HG02610 (cell line): ENCODE measurements around the gene RHEX.
"Not testable (repeated sequence)": the region's sequence is repeated elsewhere in the genome, so short reads cannot be mapped to it uniquely, and the experiment has no call there.

Experiments
- ATAC-seq: cut with Tn5 transposase; IDR thresholded peaks from one replicate; pipeline ENCODE4 v1.9.1; 2021; ENCODE audit warnings: mild to moderate bottlenecking, moderate library complexity; ENCODE audit not compliant: unreplicated experiment

The RHEX gene, protein sequence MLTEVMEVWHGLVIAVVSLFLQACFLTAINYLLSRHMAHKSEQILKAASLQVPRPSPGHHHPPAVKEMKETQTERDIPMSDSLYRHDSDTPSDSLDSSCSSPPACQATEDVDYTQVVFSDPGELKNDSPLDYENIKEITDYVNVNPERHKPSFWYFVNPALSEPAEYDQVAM

DNA sequence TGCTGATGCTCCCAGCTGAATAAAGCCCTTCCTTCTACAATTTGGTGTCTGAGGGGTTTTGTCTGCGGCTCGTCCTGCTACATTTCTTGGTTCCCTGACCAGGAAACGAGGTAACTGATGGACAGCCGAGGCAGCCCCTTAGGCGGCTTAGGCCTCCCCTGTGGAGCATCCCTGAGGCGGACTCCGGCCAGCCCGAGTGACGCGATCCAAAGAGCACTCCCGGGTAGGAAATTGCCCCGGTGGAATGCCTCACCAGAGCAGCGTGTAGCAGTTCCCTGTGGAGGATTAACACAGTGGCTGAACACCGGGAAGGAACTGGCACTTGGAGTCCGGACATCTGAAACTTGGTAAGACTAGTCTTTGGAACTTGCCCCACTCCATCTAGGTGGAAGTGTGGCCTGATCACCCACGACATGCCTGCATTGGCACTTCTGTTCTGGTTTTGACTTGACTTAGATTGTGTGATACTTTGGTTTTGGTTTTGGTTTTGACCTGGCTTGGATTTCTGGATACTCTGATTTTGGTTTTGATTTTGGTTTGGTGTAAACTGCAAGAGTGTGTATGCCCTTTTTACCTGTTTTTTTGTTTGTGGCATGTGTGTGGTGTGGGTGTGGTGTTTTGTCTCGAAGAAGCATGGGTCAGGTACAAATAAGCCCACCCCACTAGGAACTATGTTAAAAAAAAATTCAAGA lies at the start of gene RHEX:
Gene RHEX (plus strand): TSS at position 255 of the 692 bp plus-strand sequence. CDS start 44,656 bp downstream, outside the sequence.
- ATAC-seq, result not testable (repeated sequence)

DNA sequence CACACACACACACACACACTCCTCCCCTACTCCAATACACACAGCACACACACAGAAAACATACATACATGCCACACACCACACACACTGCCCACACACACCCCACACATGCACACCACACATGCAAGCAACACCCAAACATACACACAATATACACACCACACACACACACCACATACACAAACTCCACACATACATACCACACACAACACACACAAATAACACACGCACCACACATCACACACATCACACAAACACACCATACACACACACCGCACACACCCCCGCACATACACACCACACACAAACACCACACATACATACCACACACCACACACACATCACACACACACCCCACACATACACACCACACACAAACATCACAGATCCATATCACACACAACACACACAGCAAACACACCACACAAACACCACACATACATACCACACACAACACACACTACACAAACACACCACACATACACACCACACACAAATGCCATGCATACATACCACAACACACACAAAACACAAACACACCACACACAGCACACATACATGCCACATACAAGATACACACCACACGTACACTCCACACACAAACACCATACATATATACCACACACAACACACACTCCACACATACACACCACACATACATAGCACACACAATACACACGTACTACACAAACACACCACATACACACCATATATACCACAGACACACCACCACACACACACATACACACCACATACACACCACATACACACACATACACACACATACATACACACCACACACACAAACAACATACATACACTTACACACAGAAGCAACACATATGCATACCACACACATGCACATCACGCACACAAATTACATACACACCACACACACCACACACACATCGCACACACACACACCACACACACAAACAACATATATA lies 48.8 kb upstream of the RHEX start:
- ATAC-seq, result no peak

DNA sequence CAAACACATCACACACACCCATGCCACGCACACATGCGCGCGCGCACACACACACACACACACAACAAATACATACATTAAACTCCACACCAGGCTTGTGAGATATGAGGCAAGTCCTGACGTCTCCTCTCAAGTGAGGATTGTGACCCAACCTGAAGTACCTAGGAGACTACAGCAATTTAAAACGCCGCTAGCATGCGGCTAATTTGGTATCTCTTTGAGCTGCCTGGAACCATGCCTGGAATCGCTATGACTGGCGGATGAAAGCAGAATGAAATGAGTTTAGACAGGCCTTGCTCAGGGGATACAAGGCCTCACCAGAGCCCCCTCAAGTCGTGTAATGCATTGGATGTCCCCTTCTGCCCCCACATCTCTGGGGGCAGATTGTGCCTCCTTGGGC lies 48.1 kb upstream of the RHEX start:
- ATAC-seq, result no peak

DNA sequence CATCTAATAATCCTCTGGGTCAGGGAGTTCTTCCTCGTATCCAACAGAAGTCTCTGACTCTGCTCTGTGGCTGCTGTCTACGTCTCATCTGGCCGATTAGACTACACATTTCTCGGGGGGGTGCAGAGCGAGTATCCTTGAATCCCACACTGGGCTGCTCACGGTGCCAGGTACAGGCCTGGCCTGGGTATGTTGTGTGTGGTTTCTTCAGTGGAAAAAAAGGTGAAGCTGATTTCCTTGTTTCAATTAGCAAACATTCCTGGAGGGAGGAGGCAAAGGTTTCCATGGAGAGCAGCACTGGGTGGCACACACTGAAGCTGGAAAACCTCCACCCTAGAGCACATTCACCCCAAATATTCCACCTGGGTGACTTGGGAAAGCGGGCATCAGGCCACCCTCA lies 47.7 kb upstream of the RHEX start:
- ATAC-seq, result no peak

DNA sequence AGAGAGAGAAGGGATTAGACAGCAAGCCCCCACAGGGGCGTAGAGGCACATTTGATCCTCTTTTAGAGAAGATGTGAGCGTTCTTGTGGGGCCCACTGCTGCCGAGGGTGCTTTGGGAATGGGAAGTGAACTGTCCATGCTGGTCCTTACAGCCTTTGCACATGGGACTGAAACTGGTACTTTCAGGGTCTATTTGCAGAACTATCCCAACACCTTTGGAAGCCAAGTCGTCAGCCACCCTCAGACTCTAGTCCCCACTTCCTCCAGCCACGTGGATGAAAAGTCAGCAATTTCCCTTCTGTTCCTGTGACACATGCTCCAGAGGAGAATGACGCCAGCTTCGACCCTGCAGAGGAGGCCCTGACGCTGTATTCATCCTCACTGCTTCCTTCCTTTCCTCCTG lies 47.2 kb upstream of the RHEX start:
- no peak for ATAC-seq

DNA sequence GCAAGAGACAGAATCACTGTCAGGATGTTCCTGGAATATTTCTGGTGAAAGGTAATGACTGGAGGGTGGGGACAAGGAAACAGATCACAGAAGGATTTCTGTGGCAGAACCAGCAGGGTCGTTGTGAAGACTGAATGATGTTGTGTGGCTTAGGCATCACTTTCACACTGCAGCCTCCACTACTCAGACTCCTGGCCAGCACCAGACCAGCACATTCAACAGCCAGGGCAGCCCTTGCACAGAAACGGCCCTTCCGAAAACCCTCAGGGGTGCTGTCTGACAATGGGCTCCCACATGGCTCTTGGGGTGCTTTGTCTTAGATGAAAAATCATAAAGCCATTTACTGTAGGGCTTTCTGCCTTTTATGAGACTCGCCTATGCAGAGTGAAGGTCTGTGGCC lies 46.0 kb upstream of the RHEX start:
- ATAC-seq, result no peak

DNA sequence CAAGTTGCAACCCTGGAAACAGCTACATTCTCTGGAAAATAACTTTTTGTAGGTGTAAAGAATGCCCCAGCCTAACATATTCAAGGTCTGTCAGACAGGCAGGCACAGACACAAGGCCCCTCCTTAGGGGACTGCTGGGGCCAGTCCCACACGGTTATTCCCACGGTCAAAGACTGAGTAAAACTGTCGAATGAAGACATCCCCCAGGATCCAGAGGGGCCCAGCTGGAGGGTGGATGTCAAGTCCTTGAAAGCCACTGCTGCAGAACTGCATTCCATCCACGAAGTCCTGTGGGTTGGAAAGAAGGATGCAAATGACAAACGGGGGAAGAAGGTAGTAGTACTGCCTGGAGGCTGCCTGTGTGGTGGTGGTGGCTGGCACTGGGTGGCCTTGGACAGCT lies 42.9 kb upstream of the RHEX start:
- ATAC-seq, result no peak

DNA sequence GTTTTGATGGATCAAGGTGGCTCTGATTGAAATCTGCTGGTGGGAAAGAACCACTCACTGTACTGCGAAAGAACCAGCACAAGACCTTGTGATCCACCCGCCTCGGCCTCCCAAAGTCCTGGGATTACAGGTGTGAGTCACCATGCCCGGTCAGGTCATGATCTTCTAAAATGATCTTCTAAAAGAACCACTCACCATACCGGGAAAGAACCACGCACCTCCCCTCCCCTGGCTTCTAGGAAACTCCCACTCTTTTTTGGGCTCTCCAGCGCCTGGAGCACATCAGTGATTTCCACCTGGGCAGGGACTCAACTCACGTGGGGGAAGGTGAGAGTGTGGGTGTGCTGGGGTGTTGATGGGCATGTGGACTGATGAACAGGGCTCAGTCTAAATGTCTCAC lies 41.9 kb upstream of the RHEX start:
- ATAC-seq, result no peak

DNA sequence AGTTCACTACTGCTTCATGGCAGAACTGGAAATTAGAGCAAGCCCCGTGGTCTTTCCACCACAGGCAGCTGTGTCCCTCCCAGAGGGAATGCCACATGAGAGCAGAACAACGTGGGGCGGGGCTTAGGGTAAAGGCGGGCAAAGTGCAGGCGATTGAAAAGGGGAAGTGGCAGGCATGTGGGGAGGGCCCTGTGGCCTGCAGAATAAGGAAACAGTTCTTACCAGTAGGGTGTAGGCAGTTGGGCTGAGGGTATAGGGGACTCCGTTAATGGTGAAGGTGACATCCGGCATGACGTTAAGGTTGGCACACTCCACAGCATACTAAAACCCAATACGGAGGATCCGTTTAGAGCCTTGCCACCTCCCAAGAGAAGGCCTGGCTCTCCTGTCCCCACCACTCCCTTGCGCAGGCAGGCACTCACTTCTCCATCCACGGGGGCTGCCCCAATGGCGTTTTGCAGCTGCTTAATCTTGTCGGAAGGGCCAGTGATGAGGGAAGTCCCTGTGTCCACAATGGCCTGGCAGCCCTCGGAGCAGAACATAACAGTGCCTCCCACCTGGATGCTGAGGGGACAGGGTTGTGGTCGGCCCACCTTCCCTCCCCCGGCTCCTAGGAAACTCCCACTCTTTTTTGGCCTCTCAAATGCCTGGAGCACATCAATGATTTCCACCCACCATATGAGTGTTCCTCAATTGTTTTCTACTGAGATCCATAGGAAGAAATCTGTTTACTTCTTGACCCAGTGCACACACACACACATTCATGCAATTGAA lies 40.7 kb upstream of the RHEX start:
- peak; percentile 93 for ATAC-seq

DNA sequence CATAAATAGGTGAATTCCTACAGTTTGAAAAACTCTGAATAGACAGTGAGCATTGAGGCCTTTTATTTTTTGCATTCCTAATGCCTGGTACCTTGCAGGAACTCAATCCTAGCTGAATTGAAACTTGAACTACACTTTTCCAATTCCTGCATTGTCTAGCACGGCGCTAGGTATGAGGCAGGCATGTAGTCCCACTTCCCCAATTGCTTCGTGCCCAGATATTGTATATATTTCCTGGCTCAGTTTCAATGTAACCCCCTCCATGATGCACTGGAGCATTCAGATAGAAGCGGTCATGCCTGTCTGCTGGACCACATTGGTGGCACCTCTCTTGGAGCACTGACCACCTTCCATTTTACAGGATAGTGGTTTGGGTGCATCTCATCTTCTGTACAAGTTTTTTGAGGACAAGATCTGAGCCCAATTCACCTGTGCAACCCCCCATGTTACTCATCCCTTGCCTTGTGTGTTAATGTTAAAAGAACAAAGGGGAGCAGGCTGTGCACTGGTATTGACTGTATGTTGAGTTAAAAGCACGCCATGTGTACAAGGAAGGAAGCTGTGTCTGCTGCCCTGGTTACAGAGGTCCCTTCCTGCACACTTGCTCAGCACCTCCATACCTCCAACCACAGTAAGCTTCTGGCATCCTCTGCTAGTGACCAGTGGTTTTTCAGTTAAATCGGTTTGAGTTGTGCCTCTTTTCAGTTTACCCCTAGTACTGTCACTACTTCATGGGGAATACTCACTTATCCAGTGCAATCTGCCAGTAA lies 39.8 kb upstream of the RHEX start:
- ATAC-seq, result no peak

DNA sequence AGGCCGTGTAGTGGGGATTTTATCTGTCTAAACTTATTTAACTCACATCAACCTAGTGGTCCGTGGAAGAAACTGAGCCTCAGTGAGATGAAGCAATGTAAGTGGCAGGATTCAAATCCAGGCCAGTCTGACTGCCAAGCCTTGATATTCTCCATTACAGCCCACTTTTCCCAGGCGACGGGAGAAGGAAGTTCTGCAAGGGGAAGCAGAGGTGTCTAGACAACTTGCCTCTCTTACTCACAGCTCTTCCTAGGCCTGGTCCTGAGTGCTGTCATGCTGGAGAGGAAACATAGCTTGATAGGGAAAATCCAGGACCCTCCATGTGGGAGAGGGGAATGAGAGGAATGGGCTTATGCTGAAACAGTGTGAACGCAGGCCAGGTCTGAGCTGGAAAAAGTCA lies 38.4 kb upstream of the RHEX start:
- ATAC-seq, result no peak

DNA sequence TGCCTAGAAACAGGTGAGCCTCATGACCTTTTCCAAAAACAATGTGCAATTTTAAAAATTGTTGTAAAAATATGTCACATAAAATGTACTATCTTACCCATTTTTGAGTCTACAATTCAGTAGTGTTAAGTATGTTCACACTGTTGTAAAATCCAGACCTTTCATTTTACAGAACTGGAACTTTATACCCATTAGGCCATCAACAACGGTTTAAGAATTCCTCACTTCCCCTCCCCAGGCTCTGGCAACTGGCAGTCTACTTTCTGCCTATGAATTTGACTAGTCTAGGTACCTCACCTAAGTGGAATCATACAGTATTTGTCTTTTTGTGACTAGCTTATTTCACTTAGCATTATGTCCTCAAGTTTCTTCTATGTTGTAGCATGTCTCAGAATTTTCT lies 37.9 kb upstream of the RHEX start:
- ATAC-seq, result no peak

DNA sequence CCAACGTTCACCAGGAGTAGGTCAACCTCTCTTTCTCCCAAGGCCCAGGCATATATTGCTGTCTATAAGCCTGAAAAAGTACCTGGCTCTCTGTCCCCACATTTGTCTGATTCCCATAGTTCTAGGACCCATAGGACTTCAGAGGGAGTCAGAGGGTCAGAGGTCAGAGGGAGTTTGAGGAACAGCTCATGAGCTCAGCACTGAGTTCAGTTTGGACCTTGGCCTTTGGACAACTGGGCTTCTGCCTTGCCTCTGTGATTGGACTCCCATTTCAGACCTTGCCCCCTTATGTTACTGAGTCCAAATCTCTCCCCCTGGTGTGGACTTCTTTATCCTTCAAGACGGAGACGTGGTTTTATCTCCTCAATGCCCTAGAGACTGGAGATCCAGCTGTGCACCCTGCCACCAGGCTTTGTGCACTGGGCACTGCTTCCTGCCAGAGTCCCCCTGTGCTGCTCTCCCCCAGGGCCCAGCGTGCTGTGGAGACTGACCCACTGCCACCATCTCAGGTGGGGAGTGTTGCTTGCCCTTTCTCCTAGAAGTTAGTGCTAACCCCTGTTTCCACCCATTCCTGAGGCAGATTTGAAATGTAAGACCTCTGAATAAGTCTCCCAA lies 32.5 kb upstream of the RHEX start:
- ATAC-seq, result no peak

DNA sequence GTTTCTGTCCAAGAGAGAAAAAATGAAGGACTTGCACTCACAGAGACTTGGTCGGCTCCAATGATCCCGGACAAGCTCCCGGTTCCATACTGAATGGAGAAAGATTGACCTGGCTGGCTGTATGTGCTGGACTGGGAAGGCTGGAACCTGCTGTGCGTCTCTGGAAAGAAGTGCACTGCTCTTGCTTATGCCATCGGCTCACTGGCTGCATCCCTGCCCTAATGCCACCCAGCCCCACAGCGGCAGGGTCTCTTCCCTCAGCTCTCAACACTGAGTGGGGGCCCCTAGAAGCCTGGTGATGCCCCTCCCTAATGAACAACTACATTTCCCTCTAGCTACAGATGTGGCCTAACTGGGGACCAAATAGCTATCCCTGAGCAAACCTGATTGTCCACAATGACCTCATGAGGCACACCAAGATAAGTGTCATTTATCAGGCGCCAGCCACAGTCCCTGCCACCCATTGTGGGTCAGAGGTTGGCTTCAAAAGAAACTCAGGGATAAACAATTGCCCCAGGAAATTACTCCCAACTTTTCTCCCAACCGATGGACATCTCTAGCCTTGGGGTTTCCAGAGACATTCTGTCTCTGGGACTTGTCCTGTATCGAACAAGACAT lies 31.9 kb upstream of the RHEX start:
- ATAC-seq, result no peak

DNA sequence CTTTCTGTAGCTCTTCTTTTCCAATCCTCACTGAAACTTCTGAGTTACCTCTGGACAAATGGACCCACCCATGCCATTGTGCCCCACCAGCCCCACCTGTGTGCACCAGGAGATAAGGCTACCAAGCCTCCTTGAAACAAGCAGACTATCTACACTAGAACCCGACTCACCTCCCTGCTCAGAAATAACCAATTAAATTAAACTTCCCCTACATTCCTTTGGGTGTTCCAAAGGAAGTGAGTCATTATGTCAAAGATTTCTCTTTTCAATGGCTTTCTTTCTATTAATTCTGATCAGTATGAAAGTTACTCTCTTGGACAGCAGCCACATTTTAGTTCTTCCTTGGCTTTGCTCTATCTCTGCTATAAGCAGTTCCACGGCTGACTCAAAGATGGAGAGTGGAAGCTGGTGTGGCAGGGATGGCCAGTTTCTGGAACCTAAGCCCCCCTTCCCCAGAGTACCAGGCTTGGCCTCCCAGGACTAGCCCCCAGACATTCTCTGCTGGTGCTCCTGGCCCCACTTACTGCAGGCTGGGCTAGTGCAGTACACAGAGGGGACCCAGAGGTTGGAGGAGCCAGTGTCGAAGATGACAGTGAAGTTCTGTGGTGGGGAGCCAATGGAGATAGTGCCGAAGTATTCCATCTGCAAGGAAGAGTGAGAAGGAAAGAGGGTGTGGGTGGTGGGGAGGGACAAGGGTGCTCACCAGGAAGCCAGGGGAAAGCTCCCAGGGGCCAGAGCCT lies 31.2 kb upstream of the RHEX start:
- no peak for ATAC-seq

DNA sequence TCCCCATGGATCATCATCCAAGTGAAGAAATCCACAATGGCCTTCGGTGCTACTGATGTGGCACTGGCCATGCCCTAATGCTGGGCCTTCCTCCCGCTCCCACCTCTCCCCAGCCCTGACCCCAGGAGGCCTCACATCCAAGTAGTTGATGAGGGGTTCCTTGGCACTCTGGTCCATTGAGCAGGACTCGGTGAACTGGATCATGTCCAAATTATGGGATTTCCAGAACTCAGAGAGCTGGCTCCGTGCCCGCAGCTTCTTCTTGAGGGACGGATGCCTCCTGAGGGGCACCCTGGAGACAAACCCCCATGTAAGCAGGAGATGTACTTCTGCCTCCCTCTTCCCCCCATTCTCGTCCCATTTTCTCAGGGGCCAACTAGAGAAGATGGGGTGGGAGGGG lies 30.2 kb upstream of the RHEX start:
- no peak for ATAC-seq

DNA sequence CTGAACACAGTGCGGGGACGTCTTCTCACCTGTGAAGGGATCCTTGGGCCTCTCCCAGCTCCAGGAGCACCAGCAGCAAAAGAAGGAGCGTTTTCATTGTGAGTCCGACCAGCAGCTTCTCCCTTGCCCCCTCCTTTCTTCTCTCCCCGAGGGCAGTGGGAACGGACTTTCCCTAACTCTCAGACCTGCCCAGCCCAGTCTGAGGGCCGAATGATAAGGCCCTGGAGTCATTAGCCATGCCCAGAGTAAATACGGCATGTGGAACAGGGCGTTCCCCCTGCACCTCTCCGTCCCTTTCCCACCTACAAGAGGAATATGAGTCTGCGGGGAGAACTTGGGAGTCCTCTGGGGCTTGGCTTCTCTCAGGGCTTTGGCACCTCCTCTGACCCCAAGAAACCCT lies 29.3 kb upstream of the RHEX start, which contains the start of gene CTSE:
Gene CTSE (minus strand): TSS at position 201 of the 400 bp plus-strand sequence. CDS start 104 bp downstream, at position 97.
- no peak for ATAC-seq

DNA sequence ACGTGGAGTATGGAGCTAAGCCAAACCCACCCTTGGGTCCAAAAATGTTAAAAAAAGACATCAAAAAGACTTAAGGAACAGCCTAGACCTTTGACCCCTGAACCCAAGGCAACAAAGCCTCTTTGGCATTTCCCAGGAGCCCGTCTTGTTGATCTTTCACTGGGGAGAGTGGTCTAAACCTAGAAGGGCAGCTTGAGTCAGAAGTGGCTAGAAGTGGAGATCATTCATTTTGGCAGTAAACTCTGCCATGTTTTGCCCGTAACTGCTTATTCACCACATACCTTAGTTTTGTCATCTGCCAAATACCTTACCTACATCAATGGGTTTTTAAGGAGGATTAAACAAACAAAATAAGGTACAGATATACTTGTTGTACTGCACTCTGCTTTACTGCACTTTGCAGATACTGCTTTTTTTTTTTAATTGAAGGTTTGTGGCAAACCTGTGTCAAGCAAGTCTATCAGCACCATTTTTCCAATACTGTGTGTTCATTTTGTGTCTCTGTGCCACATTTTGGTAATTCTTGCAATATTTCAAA lies 27.6 kb upstream of the RHEX start:
- ATAC-seq, result no peak
